Brain microvascular endothelial cell (primary cell): ENCODE measurements around the gene NXT2.

ENCODE experiments used
- DNase-seq: peaks from one replicate; pipeline ENCODE4 v3.0.0-alpha.2; 2020
- H3K27ac ChIP-seq: fragments of 250-450 bp; sonication (Bioruptor Pico); 2 replicates; pipeline ENCODE4 v1.5.1; 2020; ENCODE audit warnings: mild to moderate bottlenecking, moderate library complexity
- H3K27me3 ChIP-seq: fragments of 250-450 bp; sonication (Bioruptor Pico); replicated peaks from 2 replicates; pipeline ENCODE4 v1.5.1; 2020; ENCODE audit warnings: mild to moderate bottlenecking
- H3K36me3 ChIP-seq: fragments of 250-450 bp; sonication (Bioruptor Pico); replicated peaks from 2 replicates; pipeline ENCODE4 v1.5.1; 2020; ENCODE audit warnings: mild to moderate bottlenecking
- H3K4me3 ChIP-seq: 2 replicates; pipeline ENCODE4 v1.5.1; 2011; ENCODE audit warnings: low read depth, mild to moderate bottlenecking, control low read depth, low read length, moderate library complexity
- CTCF ChIP-seq: IDR thresholded peaks from 2 replicates; pipeline ENCODE4 v1.5.1; 2011; ENCODE audit warnings: low read depth, mild to moderate bottlenecking, moderate library complexity, low read length, control low read depth, inconsistent platforms; ENCODE audit errors: missing control alignments
- in situ Hi-C: cut with HindIII; loops from 2 replicates; pipeline ENCODE4 v1.10.0; 2017; ENCODE audit warnings: low sequenced_read_pairs, low pct_ligation_motif_present

The NXT2 gene

GRCh38 chrX:109536439-109537323 is at the start of gene NXT2:
NXT2 (plus strand) TSS chrX:109536844; CDS start chrX:109537007, 163 bp downstream.
- peak within 1 kb of the TSS; percentile 74 for H3K4me3 ChIP-seq
- TF ChIP-seq CTCF: no peak
- no peaks in the 10 kb centered on the region for H3K36me3 ChIP-seq
- H3K27ac ChIP-seq: peak within 1 kb of the TSS; percentile 86
- DNase-seq: peak; percentile 85
- in situ Hi-C loops: no loop called here
- H3K27me3 ChIP-seq: no peaks in the 10 kb centered on the region

DNA sequence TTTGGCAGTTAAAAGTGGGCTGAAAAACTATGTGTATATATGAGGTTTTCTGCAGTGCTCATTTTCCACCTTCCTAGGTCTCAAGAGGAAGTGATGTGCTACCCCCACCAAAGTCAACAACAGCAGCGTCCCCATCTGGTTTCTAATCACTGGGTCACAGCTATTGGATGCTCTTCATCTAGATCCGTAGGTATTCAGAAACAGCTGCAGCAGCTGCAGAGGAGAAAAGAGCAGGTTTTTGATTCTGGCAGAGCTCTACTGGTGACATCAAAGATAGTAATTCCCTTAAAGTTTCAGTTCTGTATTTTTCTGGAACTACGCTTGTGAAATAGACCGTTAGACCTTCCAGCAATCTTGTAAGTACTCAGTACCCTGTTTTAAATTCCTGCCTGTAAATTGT is 49.0 kb upstream of the NXT2 start:
- Histone ChIP-seq H3K36me3 (no peaks in the 10 kb centered on the region), H3K27ac (no peak overlapping the region), H3K27me3 (no peaks in the 10 kb centered on the region), H3K4me3 (no peak overlapping the region)
- TF ChIP-seq CTCF: no peak
- no peak for DNase-seq
- in situ Hi-C loops: no loop called here

GRCh38 chrX:109489174-109489573 is 47.5 kb upstream of the NXT2 start:
- no peak for DNase-seq
- H3K36me3 ChIP-seq: no peaks in the 10 kb centered on the region
- in situ Hi-C loops: no loop called here
- H3K27me3 ChIP-seq: no peaks in the 10 kb centered on the region
- no peak overlapping the region for H3K4me3 ChIP-seq
- no peak for TF ChIP-seq CTCF
- no peak overlapping the region for H3K27ac ChIP-seq

DNA sequence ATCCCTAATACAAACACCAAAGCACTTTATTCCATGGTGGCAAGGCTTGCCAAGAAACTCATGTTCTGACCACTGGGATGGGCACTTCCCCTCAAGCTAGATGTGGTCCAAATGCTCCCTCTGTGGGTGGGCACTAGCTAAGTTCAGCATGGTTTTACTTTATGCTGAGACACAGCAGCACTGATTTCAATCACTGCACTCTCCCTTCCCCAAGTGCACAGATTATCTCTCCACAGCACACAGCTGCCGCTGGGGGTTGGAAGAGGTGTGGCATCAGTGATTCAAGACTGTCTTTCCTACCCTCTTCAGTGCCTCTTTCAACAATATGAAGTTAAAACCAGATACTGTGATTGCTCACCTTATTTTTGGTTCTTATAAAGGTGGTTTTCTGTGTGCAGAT is 38.2 kb upstream of the NXT2 start:
- no peaks in the 10 kb centered on the region for H3K36me3 ChIP-seq
- H3K27me3 ChIP-seq: no peaks in the 10 kb centered on the region
- H3K4me3 ChIP-seq: no peak overlapping the region
- no peak for TF ChIP-seq CTCF
- in situ Hi-C loops: no loop called here
- no peak overlapping the region for H3K27ac ChIP-seq
- no peak for DNase-seq

GRCh38 chrX:109501176-109501575 is 35.5 kb upstream of the NXT2 start:
- TF ChIP-seq CTCF: no peak
- no peaks in the 10 kb centered on the region for H3K36me3 ChIP-seq
- no peak overlapping the region for H3K4me3 ChIP-seq
- H3K27ac ChIP-seq: no peak overlapping the region
- in situ Hi-C loops: no loop called here
- no peaks in the 10 kb centered on the region for H3K27me3 ChIP-seq
- no peak for DNase-seq
